LNCAP (cell line): ENCODE measurements around the gene FOXC1.

ENCODE experiments used
- CTCF ChIP-seq: fragments of 450-650 bp; IDR thresholded peaks from 2 replicates; pipeline ENCODE4 v1.5.1; 2017; ENCODE audit warnings: mild to moderate bottlenecking

FOXC1 gene

GRCh38 chr6:1641343-1641885 lies 31.7 kb downstream of the FOXC1 start:
- no peak for TF ChIP-seq CTCF

- TF ChIP-seq CTCF, result no peak
Observed at GRCh38 chr6:1643111-1643510, 33.4 kb downstream of the FOXC1 start.

GRCh38 chr6:1643830-1644445 lies 34.2 kb downstream of the FOXC1 start:
- no peak for TF ChIP-seq CTCF

GRCh38 chr6:1644516-1645060 lies 34.9 kb downstream of the FOXC1 start:
- no peak for TF ChIP-seq CTCF

GRCh38 chr6:1645466-1646185 lies 35.9 kb downstream of the FOXC1 start:
- TF ChIP-seq CTCF, result no peak

- no peak for TF ChIP-seq CTCF
Observed at GRCh38 chr6:1651362-1651761, 41.6 kb downstream of the FOXC1 start.

GRCh38 chr6:1652842-1653241 lies 43.1 kb downstream of the FOXC1 start:
- TF ChIP-seq CTCF, result no peak
